ENCODE data around the gene PRKAG2.

PRKAG2 gene

DNA sequence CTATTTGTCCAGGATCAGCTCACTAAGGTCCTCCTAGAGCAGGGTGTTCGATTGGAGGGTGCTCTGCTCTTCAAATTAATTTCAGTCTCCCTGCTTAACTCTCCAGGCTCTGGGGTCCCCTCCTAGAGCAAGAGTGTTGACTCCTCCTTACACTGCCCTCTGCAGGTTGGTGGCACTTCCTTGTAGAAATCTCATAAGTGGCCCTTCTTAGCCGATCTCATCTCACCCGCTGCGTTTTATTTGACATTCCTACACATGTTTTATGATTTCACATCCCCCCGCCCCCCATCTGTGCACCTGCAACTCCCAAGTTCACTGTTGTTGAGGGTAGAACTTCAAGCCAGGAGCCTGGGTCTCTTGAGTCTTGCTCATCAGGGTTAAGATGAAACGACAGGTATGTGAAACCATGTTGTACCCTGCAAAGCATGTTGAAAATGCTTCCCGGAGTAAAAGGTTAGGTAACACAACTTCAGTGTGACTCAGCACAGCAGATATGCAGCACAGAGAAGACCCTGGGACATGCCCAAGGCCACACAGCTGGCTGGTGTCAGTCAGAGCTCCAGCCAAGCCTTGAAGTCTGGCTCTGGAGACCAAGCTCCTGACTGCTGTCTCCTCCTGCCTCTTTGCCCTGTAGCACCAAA lies 171.2 kb downstream of the PRKAG2 start:
- DNase-seq = no peak

GRCh38 chr7:151704960-151705635 lies 171.8 kb downstream of the PRKAG2 start:
- no peak for DNase-seq

- DNase-seq = no peak
Measured at GRCh38 chr7:151704299-151704959, 172.5 kb downstream of the PRKAG2 start.

DNA sequence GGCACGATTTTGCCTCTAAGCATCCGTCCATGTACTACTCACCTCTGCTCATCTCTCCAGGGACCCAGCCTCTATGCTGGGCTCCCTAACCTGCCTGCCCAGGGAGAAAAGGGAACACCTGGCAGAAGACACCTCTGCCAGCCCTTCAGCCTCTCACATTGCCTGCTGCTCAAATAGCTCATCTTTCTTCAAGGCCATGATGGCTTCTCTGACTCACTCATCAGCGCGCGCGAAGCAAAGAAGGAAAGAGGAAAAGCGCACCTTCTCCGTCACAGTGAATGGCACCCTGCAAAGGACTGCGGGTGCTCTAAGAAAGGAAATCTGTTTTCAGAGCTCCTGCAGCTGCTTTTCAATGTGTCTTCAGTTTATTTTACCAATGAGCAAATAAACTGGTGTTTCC lies 174.0 kb downstream of the PRKAG2 start:
- DNase-seq = no peak

GRCh38 chr7:151700586-151701165 lies 176.2 kb downstream of the PRKAG2 start:
- no peak for DNase-seq

- DNase-seq = no peak
Measured at GRCh38 chr7:151699928-151700319, 177.0 kb downstream of the PRKAG2 start.

DNA sequence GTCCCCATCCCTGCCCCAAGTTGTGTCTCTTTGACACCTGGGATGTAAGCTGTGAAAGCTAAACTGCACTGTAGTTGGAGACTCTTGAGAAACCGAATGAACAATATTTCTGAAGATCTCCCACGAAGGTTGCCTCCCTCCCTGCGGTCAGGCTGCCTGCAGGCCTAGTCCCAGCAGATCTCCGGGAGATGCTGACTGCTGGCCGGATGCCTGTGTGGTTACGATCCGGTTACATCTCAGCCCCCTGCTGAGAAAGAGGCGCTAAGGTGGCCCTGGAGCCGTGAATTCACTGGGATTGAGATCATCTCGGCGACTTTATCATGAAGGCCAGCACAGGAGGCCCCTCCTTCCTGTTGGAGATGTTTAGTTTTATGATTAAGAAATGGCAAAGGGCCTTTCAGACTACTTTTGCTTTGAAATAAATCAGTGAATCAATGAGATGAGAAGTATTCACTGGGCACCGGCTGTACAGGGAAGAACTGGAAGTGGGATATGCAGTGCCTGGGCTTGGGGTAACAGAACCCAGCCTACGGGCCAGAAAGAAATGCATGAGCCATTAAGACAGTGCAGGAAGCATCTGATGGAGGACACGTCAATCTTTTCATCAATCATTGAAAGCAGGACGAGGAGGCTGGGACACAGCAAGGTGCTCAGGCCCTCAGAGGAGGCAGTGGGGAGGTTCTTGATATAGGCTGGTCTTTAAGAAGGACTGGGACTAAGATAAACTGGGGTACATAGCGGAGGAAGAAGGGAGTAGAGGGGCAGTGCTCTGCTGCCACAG lies 177.6 kb downstream of the PRKAG2 start:
- DNase-seq = no peak

DNA sequence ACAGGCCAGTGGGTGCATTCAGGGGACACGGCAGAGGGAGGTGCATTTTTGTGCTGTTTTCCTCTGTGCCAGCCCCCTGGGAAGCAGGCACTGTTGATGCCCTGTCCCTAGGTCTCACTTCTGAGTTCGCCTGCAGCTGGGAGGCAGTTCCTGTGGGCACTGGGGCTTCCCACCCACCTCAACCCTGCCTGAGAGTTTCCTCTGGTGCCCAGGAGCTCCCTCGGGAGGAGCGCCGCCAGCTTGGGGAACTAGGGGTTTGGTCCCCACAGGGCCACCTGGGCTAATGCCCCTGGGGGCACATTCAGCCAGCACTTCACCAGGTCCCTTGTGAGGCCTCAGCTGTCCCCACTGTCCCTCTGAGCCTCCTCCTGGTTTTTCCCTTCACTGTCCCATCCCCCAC lies 179.0 kb downstream of the PRKAG2 start:
- DNase-seq = no peak

DNA sequence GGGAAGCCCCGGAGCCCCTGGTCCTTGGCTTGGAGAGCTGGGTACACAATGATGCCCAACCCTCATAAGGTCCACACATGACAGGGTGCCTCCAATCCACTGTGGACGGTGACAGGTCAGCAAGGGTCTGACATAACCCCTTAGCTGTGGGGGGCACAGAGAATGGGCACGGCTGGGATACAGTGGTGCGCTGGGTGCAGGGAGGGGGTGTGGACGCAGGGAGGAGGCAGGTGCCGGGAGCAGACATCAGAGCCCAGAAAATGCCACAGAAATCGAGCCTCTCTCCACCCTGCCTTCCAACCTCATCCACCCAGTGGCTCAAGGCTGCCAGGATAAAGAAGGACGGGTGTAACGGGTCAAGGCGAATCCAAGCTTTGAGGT lies 179.4 kb downstream of the PRKAG2 start:
- no peak for DNase-seq

DNA sequence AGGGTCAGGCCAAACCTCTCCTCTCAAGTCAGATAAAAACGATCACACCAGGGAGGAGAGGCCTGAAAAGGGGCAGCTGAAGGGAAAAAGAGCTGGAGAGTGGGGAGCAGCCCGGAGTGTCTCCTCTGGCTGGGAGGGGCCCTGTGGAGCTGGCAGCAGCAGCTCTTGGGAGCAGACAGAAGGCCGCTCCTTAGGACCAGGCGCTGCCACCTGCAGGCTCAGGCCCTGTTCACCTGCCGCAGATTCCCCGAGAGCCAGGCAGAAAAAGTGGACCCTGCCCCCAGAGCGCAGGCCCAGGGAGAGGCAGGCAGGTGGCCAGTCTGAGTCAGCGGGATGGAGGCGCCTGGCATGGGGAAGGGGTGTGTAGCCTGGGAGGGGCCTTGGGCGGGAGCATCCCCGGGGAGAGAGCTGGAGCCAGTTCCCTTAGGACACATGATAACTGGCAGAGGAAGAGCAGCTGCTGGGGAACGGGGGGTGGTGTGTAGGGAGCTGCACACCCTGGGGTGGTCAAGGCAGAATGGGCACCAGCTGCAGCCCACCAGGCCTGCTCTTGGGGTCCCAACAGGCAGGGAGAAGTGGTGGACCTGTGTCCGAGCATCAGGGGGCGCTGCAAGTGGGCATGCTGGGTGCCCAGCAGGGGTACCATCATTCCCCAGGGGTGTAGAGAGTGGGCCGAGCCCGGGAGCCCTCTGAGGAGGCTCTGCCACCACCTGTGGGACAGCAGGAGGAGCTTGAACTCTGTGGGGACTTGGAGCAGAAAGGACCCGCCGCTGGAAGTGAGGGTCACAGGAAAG lies 180.0 kb downstream of the PRKAG2 start:
- DNase-seq = no peak

- no peak for DNase-seq
Measured at GRCh38 chr7:151695951-151696541, 180.9 kb downstream of the PRKAG2 start.

DNA sequence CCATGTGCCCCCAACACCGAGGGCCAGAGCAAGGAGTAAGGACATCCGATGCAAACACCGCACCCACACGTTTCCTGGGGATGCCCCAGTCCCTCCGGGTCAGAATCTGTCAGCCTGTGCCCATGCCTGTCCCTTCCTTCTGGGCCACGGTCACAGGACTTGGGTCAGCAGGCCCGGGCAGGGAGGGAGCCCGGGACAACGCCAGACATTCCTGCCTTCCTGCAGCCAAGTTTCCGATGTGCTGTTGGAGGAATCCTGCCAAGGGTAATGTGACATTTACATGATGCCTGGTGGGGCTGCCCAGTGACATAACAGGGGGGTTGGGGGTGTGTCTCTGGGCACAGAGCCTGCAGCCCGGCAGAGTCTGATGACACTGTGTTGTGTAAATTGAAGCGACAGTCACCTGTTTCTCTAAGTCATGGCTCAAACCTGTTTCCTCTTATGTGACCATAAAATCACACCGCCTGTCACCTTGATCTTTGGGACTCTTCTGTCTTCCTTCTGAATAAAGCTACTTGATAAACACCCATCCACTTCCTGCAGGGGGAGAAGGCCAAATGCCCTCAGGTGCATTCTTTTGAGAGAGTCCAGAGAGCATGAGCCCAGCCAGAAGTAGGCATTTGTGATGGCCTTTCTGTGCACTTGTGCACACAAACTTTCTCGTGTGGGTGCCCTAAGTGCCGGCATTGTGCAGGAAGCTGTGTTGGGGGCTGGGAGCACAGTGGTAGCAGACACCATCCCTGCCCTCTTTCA lies 181.9 kb downstream of the PRKAG2 start:
- DNase-seq = no peak

DNA sequence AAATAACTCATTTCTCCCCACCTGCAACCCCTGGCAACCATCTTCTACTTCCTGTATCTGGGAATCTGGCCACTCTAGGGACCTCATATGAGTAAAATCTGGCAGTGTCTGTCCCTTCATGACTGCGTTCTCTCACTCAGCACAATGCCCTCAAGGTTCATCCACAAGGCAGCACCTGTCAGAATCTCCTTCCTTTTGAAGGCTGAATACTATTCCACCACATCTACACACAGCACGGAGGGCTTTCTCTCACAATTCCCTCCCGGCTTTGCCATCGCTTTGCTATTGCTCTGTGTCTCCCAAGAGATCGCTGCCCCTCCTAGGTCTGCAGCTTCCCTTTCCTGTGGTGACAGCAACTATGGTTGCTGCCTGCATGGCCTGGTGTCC lies 182.5 kb downstream of the PRKAG2 start:
- no peak for DNase-seq

GRCh38 chr7:151693140-151693539 lies 183.8 kb downstream of the PRKAG2 start:
- DNase-seq = no peak

DNA sequence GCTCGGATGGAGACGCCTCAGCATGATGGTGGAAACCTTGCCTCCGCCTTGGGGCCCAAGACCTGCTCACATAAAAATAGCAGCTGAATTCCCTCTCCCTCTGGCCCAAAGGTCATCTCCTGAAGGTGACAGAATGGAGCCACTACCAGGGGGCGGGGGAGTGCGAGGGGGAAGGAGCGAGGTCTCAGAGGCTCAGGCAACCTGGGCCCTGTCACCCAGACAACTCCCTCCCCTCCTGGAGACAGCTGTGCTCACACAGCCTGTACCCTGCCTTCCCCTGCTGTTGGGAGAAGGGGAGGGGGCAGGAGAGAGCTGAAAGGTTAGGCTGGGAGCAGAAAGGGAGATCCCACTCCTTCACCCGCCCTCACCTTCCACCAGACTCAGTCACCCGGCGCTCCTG lies 184.2 kb downstream of the PRKAG2 start:
- DNase-seq = no peak

DNA sequence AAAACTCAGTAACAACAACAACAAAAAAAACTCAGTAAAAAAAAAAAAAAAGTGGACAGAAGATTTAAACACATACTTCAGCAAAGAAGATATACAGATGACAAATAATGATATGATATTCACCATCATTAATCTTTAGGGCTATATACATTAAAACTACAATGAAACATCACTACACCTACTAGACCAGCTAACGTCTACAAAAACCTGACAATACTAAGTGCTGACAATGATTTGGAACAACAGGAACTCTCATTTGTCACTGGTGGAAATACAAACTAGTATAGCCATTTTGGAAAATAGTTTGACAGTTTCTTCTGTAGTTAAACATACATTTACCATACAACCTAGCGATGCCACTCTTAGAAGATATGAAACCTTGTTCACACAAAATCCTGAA lies 185.5 kb downstream of the PRKAG2 start:
- DNase-seq = no peak

DNA sequence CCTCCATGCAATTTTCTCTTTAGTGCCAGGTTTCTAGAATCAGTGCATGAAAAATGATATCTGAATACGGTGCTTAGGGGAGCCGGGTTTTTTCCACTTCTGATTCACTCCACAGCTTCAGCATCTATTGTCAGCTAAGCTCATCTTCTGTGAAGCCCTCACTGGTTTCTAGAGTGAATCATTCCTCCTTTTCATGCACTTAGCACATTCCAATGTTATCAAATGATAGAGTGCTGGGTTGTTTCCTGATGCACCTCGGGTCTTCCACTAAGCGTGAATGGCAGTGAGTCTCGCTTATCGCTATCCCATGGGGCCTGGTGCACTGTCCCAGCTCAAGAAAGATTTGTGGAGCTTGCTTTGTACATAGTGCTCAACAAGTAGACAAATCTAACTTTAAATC lies 186.3 kb downstream of the PRKAG2 start:
- DNase-seq = no peak

- DNase-seq = peak; percentile 53
Measured at GRCh38 chr7:151689196-151689971, 187.5 kb downstream of the PRKAG2 start.

- DNase-seq = no peak
Measured at GRCh38 chr7:151688236-151688780, 188.6 kb downstream of the PRKAG2 start.

All from NCI-H748 treated with DMSO at 0.1 percent for 48 hours (cell line).